HEK293 (cell line): ENCODE results near the gene PRR20D.
"Not testable (repeated sequence)": the region's sequence is repeated elsewhere in the genome, so short reads cannot be mapped to it uniquely, and the experiment has no call there.

ENCODE experiments used
- MYNN ChIP-seq: fragments of 450-650 bp; formaldehyde crosslinking; IDR thresholded peaks from 2 replicates; pipeline ENCODE4 v1.5.1; 2016; ENCODE audit warnings: missing biosample characterization, missing genetic modification characterization, borderline replicate concordance
- SP3 ChIP-seq: fragments of 450-650 bp; formaldehyde crosslinking; IDR thresholded peaks from 2 replicates; pipeline ENCODE4 v1.5.1; 2016; ENCODE audit warnings: missing biosample characterization, missing genetic modification characterization
- YY1 ChIP-seq: fragments of 450-650 bp; formaldehyde crosslinking; IDR thresholded peaks from 2 replicates; pipeline ENCODE4 v1.5.1; 2018; ENCODE audit warnings: missing biosample characterization, missing genetic modification characterization
- ZNF274 ChIP-seq, 2 experiments: fragments of 200-500 bp in 1 of 2; fragments of 450-650 bp in 1 of 2; sonication (Bioruptor generic) in 1 of 2; formaldehyde crosslinking in 1 of 2; IDR thresholded peaks; 2 replicates each; pipeline versions ENCODE4 v1.5.1 to v1.6.1; 2014 to 2016; ENCODE audit warnings: borderline replicate concordance in 1 of 2, inconsistent platforms in 1 of 2, low read length in 1 of 2, missing biosample characterization in 1 of 2, missing genetic modification characterization in 1 of 2
- ZNF335 ChIP-seq: fragments of 450-650 bp; formaldehyde crosslinking; conservative IDR thresholded peaks from 2 replicates; pipeline ENCODE4 v1.5.1; 2016; ENCODE audit warnings: missing biosample characterization, missing genetic modification characterization
- TF ChIP-seq, protein P1 (sequence below): fragments of 450-650 bp; formaldehyde crosslinking; IDR thresholded peaks from 2 replicates; pipeline ENCODE4 v1.5.1; 2017; ENCODE audit warnings: missing biosample characterization, missing genetic modification characterization
- TF ChIP-seq, protein P2 (sequence below): fragments of 450-650 bp; formaldehyde crosslinking; IDR thresholded peaks from 2 replicates; pipeline ENCODE4 v1.5.1; 2016; ENCODE audit warnings: missing biosample characterization, missing genetic modification characterization
- TF ChIP-seq, protein P3 (sequence below): fragments of 450-650 bp; IDR thresholded peaks from 2 replicates; pipeline ENCODE4 v1.5.1; 2018; ENCODE audit warnings: missing biosample characterization, missing genetic modification characterization
- TF ChIP-seq, protein P4 (sequence below): fragments of 450-650 bp; formaldehyde crosslinking; IDR thresholded peaks from 2 replicates; pipeline ENCODE4 v1.5.1; 2016; ENCODE audit warnings: missing biosample characterization, missing genetic modification characterization
- TF ChIP-seq, protein P5 (sequence below): fragments of 450-650 bp; formaldehyde crosslinking; IDR thresholded peaks from 2 replicates; pipeline ENCODE4 v1.5.1; 2016; ENCODE audit warnings: missing biosample characterization, missing genetic modification characterization, low read depth

DNA sequence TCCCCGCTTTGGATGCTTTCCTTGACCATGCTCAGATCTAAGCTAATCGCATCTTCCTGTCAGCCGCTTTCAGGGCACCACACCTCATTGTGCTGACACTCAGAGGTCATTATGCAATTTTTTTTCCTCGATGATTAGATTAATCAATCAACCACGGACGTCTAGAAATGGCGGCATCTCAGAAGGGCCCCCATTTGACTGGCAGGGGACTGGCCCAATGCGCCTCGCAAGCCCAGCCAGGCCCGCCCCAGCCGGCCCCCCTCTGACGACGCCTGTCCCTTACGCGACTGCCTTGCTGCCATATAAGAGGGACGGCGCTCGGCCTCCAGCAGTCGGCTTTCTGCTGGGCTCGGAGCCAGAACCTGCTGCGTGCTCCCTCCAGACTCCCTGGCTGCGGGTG is at the start of gene PRR20D:
- TF ChIP-seq YY1; SP3 (tag by site-specific recombination); ZNF274 (IDR thresholded peaks at IDR 0.05; ENCODE audit: low read length); ZNF274 (tag by site-specific recombination; IDR thresholded peaks at IDR 0.05; ENCODE audit: borderline replicate concordance); ZNF335 (tag by site-specific recombination); MYNN: not testable (repeated sequence)
- TF ChIP-seq, protein P1, sequence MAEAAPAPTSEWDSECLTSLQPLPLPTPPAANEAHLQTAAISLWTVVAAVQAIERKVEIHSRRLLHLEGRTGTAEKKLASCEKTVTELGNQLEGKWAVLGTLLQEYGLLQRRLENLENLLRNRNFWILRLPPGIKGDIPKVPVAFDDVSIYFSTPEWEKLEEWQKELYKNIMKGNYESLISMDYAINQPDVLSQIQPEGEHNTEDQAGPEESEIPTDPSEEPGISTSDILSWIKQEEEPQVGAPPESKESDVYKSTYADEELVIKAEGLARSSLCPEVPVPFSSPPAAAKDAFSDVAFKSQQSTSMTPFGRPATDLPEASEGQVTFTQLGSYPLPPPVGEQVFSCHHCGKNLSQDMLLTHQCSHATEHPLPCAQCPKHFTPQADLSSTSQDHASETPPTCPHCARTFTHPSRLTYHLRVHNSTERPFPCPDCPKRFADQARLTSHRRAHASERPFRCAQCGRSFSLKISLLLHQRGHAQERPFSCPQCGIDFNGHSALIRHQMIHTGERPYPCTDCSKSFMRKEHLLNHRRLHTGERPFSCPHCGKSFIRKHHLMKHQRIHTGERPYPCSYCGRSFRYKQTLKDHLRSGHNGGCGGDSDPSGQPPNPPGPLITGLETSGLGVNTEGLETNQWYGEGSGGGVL (tag by site-specific recombination), result not testable (repeated sequence)
- TF ChIP-seq, protein P2, sequence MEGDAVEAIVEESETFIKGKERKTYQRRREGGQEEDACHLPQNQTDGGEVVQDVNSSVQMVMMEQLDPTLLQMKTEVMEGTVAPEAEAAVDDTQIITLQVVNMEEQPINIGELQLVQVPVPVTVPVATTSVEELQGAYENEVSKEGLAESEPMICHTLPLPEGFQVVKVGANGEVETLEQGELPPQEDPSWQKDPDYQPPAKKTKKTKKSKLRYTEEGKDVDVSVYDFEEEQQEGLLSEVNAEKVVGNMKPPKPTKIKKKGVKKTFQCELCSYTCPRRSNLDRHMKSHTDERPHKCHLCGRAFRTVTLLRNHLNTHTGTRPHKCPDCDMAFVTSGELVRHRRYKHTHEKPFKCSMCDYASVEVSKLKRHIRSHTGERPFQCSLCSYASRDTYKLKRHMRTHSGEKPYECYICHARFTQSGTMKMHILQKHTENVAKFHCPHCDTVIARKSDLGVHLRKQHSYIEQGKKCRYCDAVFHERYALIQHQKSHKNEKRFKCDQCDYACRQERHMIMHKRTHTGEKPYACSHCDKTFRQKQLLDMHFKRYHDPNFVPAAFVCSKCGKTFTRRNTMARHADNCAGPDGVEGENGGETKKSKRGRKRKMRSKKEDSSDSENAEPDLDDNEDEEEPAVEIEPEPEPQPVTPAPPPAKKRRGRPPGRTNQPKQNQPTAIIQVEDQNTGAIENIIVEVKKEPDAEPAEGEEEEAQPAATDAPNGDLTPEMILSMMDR (tag by site-specific recombination), result not testable (repeated sequence)
- TF ChIP-seq, protein P3, sequence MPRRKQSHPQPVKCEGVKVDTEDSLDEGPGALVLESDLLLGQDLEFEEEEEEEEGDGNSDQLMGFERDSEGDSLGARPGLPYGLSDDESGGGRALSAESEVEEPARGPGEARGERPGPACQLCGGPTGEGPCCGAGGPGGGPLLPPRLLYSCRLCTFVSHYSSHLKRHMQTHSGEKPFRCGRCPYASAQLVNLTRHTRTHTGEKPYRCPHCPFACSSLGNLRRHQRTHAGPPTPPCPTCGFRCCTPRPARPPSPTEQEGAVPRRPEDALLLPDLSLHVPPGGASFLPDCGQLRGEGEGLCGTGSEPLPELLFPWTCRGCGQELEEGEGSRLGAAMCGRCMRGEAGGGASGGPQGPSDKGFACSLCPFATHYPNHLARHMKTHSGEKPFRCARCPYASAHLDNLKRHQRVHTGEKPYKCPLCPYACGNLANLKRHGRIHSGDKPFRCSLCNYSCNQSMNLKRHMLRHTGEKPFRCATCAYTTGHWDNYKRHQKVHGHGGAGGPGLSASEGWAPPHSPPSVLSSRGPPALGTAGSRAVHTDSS, result not testable (repeated sequence)
- TF ChIP-seq, protein P4, sequence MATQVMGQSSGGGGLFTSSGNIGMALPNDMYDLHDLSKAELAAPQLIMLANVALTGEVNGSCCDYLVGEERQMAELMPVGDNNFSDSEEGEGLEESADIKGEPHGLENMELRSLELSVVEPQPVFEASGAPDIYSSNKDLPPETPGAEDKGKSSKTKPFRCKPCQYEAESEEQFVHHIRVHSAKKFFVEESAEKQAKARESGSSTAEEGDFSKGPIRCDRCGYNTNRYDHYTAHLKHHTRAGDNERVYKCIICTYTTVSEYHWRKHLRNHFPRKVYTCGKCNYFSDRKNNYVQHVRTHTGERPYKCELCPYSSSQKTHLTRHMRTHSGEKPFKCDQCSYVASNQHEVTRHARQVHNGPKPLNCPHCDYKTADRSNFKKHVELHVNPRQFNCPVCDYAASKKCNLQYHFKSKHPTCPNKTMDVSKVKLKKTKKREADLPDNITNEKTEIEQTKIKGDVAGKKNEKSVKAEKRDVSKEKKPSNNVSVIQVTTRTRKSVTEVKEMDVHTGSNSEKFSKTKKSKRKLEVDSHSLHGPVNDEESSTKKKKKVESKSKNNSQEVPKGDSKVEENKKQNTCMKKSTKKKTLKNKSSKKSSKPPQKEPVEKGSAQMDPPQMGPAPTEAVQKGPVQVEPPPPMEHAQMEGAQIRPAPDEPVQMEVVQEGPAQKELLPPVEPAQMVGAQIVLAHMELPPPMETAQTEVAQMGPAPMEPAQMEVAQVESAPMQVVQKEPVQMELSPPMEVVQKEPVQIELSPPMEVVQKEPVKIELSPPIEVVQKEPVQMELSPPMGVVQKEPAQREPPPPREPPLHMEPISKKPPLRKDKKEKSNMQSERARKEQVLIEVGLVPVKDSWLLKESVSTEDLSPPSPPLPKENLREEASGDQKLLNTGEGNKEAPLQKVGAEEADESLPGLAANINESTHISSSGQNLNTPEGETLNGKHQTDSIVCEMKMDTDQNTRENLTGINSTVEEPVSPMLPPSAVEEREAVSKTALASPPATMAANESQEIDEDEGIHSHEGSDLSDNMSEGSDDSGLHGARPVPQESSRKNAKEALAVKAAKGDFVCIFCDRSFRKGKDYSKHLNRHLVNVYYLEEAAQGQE (tag by site-specific recombination), result not testable (repeated sequence)
- TF ChIP-seq, protein P5, sequence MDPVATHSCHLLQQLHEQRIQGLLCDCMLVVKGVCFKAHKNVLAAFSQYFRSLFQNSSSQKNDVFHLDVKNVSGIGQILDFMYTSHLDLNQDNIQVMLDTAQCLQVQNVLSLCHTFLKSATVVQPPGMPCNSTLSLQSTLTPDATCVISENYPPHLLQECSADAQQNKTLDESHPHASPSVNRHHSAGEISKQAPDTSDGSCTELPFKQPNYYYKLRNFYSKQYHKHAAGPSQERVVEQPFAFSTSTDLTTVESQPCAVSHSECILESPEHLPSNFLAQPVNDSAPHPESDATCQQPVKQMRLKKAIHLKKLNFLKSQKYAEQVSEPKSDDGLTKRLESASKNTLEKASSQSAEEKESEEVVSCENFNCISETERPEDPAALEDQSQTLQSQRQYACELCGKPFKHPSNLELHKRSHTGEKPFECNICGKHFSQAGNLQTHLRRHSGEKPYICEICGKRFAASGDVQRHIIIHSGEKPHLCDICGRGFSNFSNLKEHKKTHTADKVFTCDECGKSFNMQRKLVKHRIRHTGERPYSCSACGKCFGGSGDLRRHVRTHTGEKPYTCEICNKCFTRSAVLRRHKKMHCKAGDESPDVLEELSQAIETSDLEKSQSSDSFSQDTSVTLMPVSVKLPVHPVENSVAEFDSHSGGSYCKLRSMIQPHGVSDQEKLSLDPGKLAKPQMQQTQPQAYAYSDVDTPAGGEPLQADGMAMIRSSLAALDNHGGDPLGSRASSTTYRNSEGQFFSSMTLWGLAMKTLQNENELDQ, result not testable (repeated sequence)
